HEK293T (cell line): ENCODE measurements around the gene NYNRIN.

Experiments used
- ELF4 ChIP-seq: fragments of 450-650 bp; IDR thresholded peaks from 2 replicates; pipeline ENCODE4 v1.6.1; 2017; ENCODE audit warnings: antibody characterized with exemption
- FOXK2 ChIP-seq: fragments of 450-650 bp; IDR thresholded peaks from 2 replicates; pipeline ENCODE4 v1.6.1; 2016; ENCODE audit warnings: mild to moderate bottlenecking
- HDGF ChIP-seq: fragments of 450-650 bp; IDR thresholded peaks from 2 replicates; pipeline ENCODE4 v1.6.1; 2017; ENCODE audit warnings: antibody characterized with exemption, borderline replicate concordance
- NFRKB ChIP-seq: fragments of 450-650 bp; IDR thresholded peaks from 2 replicates; pipeline ENCODE4 v1.6.1; 2016; ENCODE audit warnings: mild to moderate bottlenecking, moderate library complexity
- SP1 ChIP-seq: fragments of 450-650 bp; IDR thresholded peaks from 2 replicates; pipeline ENCODE4 v1.6.1; 2017
- SUZ12 ChIP-seq: fragments of 450-650 bp; IDR thresholded peaks from 2 replicates; pipeline ENCODE4 v1.6.1; 2016; ENCODE audit warnings: mild to moderate bottlenecking
- TARDBP ChIP-seq: fragments of 450-650 bp; IDR thresholded peaks from 2 replicates; pipeline ENCODE4 v1.6.1; 2016

DNA sequence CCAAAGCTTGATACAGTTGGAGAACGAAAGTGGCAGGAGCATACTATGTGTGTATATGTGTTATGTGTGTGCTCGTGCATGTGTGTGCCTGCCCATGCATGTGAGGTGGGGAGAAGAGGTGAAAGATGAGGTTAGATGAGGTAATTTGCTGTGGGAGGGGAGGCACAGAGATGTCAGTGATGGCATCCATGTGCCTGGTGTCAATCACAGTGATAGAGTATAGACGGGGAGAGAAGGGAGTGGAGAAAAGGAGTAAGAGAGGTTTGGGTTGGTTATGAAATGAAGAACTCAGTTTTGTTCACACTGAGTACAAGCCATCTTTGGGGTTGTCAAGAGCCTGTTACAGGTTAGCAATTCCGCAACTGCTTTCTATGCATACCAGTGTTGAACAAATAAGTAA lies 14.6 kb upstream of the NYNRIN start:
- TF ChIP-seq FOXK2: no peak
- no peak for TF ChIP-seq SUZ12
- no peak for TF ChIP-seq TARDBP
- TF ChIP-seq SP1: no peak
- TF ChIP-seq ELF4: no peak
- TF ChIP-seq HDGF: no peak
- no peak for TF ChIP-seq NFRKB
